HL-60 (cell line): ENCODE data around the gene NAV2.

Experiments
- DNase-seq, 2 experiments: peaks; one replicate each; pipeline ENCODE4 v3.0.0-alpha.2; 2010 to 2020; ENCODE audit warnings: low read depth in 1 of 2, low spot score in 1 of 2
- H3K27ac ChIP-seq: fragments of 250-450 bp; sonication (Bioruptor Pico); replicated peaks from 2 replicates; pipeline ENCODE4 v1.5.1; 2020; ENCODE audit warnings: mild to moderate bottlenecking, moderate library complexity
- H3K27me3 ChIP-seq: fragments of 250-450 bp; sonication (Bioruptor Pico); 2 replicates; pipeline ENCODE4 v1.5.1; 2021; ENCODE audit warnings: mild to moderate bottlenecking, moderate library complexity; ENCODE audit not compliant: insufficient read depth, poor library complexity, severe bottlenecking
- H3K4me3 ChIP-seq: replicated peaks from 2 replicates; pipeline ENCODE4 v1.5.1; 2011; ENCODE audit warnings: mild to moderate bottlenecking, control low read depth, low read length; ENCODE audit not compliant: insufficient read depth
- GABPA ChIP-seq: IDR thresholded peaks from 2 replicates; pipeline ENCODE4 v1.6.1; 2012; ENCODE audit warnings: low read depth
- POLR2AphosphoS5 ChIP-seq: IDR thresholded peaks from 2 replicates; pipeline ENCODE4 v1.6.1; 2012; ENCODE audit warnings: low read depth
- SPI1 ChIP-seq: IDR thresholded peaks from 2 replicates; pipeline ENCODE4 v1.6.1; 2012; ENCODE audit warnings: low read depth, mild to moderate bottlenecking, borderline replicate concordance
- TF ChIP-seq, protein P1 (sequence below): IDR thresholded peaks from one replicate; pipeline ENCODE4 v1.5.1; 2011; ENCODE audit warnings: low read length, control low read depth, inconsistent platforms; ENCODE audit not compliant: insufficient read depth
- TF ChIP-seq, protein P2 (sequence below): IDR thresholded peaks from 2 replicates; pipeline ENCODE4 v1.6.1; 2012; ENCODE audit warnings: low read depth; ENCODE audit not compliant: insufficient replicate concordance

Gene NAV2

GRCh38 chr11:19753451-19754106 lies 40.9 kb downstream of the NAV2 start:
- DNase-seq, result no peak
- Histone ChIP-seq H3K4me3 (no peak overlapping the region), H3K27ac (no peak overlapping the region), H3K27me3 (no peaks in the 10 kb centered on the region)
- TF ChIP-seq POLR2AphosphoS5 (no peak), GABPA (no peak), SPI1 (no peak)
- TF ChIP-seq, protein P1, sequence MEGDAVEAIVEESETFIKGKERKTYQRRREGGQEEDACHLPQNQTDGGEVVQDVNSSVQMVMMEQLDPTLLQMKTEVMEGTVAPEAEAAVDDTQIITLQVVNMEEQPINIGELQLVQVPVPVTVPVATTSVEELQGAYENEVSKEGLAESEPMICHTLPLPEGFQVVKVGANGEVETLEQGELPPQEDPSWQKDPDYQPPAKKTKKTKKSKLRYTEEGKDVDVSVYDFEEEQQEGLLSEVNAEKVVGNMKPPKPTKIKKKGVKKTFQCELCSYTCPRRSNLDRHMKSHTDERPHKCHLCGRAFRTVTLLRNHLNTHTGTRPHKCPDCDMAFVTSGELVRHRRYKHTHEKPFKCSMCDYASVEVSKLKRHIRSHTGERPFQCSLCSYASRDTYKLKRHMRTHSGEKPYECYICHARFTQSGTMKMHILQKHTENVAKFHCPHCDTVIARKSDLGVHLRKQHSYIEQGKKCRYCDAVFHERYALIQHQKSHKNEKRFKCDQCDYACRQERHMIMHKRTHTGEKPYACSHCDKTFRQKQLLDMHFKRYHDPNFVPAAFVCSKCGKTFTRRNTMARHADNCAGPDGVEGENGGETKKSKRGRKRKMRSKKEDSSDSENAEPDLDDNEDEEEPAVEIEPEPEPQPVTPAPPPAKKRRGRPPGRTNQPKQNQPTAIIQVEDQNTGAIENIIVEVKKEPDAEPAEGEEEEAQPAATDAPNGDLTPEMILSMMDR, result no peak
- TF ChIP-seq, protein P2, sequence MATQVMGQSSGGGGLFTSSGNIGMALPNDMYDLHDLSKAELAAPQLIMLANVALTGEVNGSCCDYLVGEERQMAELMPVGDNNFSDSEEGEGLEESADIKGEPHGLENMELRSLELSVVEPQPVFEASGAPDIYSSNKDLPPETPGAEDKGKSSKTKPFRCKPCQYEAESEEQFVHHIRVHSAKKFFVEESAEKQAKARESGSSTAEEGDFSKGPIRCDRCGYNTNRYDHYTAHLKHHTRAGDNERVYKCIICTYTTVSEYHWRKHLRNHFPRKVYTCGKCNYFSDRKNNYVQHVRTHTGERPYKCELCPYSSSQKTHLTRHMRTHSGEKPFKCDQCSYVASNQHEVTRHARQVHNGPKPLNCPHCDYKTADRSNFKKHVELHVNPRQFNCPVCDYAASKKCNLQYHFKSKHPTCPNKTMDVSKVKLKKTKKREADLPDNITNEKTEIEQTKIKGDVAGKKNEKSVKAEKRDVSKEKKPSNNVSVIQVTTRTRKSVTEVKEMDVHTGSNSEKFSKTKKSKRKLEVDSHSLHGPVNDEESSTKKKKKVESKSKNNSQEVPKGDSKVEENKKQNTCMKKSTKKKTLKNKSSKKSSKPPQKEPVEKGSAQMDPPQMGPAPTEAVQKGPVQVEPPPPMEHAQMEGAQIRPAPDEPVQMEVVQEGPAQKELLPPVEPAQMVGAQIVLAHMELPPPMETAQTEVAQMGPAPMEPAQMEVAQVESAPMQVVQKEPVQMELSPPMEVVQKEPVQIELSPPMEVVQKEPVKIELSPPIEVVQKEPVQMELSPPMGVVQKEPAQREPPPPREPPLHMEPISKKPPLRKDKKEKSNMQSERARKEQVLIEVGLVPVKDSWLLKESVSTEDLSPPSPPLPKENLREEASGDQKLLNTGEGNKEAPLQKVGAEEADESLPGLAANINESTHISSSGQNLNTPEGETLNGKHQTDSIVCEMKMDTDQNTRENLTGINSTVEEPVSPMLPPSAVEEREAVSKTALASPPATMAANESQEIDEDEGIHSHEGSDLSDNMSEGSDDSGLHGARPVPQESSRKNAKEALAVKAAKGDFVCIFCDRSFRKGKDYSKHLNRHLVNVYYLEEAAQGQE, result no peak

DNA sequence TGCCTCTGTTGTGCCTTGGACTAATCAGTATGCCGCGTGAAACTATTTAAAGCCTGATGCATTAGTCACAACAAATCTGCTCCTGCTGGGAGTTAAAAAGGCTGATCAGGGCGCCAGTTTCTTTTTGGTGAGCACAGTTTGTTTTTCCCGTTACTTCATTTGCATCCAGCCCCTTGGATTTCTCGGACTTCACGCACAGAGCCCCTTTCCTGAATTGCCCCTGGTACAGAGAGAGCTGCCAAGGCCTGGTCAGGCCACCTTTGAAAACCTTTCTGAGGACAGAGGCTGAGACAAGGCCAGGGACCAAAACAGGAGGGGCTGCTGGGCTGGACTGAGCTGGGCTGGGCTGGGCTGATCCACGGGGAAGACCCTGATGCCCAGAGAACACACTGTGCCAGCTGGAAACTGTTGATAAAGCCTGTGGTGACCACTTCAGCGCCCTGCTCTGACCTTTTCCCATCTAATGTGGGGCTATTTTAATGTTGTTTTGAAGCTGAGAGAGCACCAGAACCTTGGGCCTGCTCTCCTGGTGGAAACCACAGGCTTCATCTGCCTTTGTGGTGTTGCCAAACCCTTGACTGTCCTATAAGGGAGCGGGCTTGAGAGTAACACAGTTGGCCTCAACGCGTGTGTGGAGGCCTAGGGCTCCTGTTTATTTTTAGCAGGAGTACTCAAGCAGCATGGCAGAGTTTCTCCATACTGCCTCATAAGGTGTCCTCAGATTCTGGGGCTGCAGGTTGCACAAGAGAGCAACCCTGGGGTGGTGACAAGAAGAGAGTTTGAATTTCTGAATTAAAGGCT lies 44.2 kb downstream of the NAV2 start:
- no peak for DNase-seq
- TF ChIP-seq GABPA (no peak), POLR2AphosphoS5 (no peak), SPI1 (no peak)
- TF ChIP-seq, protein P2, result no peak
- TF ChIP-seq, protein P1, result no peak
- H3K4me3 ChIP-seq, result no peak overlapping the region

GRCh38 chr11:19759389-19759788 lies 46.8 kb downstream of the NAV2 start:
- TF ChIP-seq POLR2AphosphoS5, result no peak
- TF ChIP-seq SPI1, result no peak
- no peak for TF ChIP-seq GABPA
- TF ChIP-seq, protein P2, result no peak
- TF ChIP-seq, protein P1, result no peak
- Histone ChIP-seq H3K27me3 (no peaks in the 10 kb centered on the region), H3K4me3 (no peak overlapping the region), H3K27ac (no peak overlapping the region)
- no peak for DNase-seq

More for the DNA sequence above, 44.2 kb downstream of the NAV2 start:
- H3K27ac ChIP-seq, result no peak overlapping the region
- no peaks in the 10 kb centered on the region for H3K27me3 ChIP-seq
